ACHN (cell line): ENCODE data around the gene ATXN7L1.

Experiments
- DNase-seq: peaks from one replicate; pipeline ENCODE4 v3.0.0-alpha.2; 2015
- in situ Hi-C: cut with HindIII; loops from 2 replicates; pipeline ENCODE4 v1.10.0; 2017; ENCODE audit warnings: low sequenced_read_pairs, low pct_ligation_motif_present, low pct_unique_long_range_greater_than_20kb

The ATXN7L1 gene

DNA sequence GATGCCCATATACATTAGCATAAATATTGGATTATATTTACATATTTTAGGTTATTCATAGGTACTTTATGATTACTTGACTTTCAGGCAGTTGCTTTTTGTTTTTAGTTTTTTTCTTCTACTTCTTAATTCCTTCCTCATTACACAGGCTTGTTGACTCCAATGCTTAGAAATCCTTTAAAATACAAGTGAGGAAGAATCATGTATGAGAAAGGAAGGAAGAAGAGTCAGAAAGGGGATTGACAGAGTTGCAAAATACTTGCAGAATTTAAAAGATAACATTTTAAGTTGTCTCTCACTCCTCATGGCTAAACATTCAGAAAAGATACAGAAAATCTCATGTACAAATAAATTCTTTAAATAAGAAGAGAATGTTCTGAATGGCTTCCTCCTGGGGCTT is 61.9 kb downstream of the ATXN7L1 start:
- no peak for DNase-seq
- in situ Hi-C loops, result no loop called here

DNA sequence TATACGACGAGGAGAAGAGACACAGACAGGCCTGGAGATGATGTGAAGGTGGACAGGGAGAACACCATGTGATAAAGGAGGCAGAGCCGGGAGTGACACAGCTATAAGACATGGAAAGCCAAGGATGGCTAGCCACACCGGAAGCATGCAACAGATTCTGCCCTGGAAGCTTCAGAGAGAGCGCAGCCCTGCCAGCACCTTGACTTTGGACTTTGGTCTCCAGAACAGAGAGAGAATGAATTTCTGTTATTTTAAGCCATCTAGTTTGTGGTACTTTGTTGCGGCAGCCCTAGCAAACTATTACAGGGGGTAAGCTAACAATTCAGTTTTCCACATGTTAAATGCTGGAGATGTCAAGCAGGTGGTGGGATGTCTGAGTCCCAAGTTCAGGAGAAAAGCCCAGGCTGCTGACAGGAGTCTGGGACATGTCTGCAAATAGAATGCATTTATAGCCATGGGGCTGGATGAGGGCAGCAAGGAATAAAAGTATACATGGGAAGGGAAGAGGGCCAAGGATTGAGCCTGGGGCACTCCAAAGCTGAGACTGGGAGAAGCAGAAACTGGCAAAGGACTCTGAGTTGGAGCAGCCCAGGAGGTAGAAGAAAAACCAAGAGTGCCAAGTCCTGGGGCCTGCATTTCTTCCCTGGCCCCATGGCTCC is 65.1 kb downstream of the ATXN7L1 start:
- in situ Hi-C loops, result no loop called here
- DNase-seq, result no peak

DNA sequence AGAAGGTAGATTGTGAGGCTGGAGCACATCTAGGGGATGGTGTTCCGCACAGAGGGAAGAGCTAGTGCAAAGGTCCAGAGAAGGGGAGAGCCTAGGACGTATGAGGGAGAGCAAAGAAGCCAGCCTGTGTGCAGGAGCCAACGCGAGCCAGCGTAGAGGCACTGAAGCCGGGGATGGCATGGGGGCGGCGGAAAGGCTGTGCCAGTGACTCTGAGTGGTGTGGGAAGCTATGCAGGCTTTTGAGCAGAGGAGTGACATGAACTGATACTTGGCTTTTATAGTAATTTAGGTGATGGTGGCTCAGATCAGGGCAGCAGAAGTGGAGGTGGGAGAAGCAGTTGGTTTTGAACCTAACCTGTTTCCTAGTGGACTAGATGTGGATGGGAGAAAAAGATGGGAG is 65.8 kb downstream of the ATXN7L1 start:
- DNase-seq, result no peak
- in situ Hi-C loops, result no loop called here

DNA sequence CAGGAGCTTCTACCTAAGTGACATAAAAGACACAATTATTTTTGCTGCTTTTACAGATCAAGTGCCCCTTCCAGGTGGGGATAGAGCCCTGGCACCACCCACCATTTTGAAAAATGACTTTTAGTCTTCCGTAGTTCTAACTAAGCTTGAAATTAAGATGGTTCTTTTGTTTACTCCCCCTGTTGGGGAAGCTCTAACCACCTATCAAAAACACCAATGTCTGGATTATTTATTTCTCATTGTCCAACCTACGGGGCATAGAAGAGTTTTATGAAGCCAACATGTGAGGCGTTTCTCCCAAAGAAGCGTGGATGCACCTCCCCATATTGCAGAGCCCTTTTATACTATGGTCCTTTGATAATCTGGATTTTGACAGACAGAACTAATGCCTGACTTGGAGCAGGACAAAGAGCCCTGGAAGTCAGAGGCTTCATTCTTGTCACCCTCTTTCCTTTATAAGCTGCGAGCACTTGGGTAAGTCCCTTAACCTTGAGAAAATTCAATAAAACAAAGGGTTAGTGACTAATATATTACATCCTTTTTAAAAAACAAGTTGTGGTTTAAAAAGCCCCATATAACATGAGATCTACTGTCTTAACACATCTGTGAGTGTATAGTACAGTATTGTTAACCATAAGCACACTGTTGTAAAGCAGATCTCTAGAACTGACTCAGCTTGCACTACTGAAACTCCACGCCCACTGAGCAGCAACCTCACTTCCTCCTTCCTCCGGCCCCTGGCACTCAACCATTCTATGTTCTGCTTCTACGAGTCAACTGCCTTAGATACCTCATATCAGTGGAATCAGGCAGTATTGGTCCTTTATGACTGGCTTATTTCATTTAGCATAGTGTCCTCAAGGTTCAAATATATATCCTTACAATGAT is 67.5 kb downstream of the ATXN7L1 start:
- peak; percentile 45 for DNase-seq
- in situ Hi-C loops, result no loop called here

DNA sequence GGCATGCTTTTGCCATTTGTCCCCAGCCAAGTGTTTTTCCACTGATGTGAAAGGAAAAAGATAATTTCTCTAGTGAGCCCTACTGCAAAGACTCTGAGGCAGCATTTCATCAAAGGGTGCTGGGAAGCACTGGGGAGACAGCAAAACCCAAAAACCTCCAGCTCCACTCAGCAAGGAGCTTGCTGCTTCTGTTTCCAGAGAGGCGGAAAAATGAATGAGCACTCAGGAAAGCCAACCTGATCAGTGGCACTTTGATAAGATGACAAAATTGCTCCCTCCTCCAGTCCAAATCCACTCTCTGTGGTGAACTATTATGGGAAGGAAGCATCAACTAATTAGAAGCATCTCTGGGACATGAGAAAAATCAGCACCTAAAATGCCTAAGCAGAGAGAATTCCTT is 68.2 kb downstream of the ATXN7L1 start:
- no peak for DNase-seq
- in situ Hi-C loops, result no loop called here

DNA sequence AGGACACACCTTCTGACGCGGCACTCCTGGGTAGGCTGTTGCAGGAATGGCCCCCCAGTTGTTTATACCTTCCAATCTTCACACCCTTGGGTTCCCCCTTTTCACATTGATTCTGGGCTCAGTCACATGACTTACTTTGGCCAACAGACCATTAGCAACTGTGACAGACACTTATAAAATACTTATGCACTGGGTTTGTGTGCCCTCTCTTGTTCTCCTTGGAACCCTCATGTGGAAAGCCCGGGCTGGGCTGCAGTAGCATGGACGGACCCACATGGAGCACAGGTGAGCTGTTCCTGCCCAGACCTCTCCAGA is 69.0 kb downstream of the ATXN7L1 start:
- no peak for DNase-seq
- in situ Hi-C loops, result no loop called here

DNA sequence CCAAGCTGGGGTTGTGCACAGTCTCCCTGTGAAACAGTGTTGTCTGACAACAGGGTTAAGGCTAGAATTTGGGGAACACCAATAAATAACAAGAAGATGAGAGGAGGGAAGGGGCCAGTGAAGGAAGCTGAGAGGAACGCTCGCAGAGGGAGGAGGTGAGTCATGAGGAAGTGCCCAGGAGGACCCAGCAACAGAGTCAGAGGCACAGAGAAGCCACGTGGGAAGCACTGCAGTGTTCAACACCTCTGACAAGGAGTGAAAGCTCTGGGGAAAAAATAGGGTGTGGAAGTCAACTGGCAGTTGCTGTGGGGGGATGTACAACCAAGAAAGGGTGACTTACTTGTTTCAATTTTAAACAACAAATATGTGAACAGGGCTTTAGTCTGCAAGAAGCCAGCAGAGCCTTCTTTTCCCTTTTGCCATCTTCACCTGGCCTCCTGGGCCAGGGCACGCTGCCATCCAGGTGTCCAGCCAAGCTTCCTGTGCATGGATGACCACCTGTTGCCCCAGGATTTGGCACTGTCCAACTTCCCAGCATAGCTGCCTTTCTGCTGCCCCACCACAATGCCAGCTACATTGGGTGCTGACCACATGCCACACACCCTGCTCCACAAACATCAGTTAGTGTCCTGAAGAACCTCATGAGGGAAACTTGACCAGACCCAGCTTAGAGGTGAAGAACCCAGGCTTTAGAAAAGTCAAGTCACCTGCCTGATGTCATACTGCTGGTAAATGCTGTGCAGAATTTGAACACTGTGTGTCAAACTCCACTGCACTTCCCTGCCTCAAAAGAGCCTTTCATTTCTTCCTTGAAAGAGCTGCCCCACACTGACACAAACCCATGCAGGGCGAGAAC is 69.6 kb downstream of the ATXN7L1 start:
- in situ Hi-C loops, result no loop called here
- DNase-seq, result peak; percentile 73

DNA sequence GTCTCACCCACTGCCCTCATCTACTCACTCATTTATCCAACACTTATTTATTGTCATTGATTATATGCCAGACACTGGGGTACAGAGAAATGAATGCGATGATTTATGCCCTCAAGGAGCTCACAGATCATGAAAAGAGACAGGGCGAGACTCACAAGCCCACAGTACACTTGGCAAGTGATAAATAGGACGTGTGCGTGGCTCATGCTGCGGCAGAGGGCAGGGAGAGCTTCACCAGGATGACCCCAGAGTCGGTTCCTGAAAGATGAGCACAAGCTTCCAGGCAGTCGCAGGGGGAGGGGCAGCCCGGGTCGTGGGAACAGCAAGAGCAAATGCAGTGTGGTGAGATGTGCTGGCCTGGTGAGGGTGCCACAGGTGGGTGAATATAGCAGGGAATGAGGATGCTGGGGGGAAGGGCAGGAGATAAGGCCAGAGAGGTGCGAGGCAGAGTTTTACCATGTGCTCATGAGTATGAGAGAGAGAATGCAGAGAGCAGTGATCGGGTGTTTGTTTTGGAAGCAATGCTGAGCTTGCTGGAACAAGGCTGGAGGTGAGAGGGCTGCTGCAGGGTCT is 70.9 kb downstream of the ATXN7L1 start:
- in situ Hi-C loops, result no loop called here
- no peak for DNase-seq

DNA sequence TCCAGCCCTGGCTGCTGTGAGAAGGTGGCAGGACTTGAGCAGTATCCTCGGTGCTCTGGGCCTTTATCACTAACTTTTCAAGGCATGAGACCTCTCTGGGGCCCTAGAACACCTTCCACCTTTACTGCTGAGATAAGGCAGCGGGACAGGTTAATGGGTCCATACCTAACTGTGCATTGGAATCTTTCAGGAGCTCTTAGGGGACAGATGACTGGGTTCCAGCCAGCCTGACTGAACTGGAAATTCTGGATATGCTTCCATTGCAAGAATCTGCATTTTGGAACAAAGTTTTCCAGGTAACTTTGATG is 73.0 kb downstream of the ATXN7L1 start:
- in situ Hi-C loops, result no loop called here
- no peak for DNase-seq

DNA sequence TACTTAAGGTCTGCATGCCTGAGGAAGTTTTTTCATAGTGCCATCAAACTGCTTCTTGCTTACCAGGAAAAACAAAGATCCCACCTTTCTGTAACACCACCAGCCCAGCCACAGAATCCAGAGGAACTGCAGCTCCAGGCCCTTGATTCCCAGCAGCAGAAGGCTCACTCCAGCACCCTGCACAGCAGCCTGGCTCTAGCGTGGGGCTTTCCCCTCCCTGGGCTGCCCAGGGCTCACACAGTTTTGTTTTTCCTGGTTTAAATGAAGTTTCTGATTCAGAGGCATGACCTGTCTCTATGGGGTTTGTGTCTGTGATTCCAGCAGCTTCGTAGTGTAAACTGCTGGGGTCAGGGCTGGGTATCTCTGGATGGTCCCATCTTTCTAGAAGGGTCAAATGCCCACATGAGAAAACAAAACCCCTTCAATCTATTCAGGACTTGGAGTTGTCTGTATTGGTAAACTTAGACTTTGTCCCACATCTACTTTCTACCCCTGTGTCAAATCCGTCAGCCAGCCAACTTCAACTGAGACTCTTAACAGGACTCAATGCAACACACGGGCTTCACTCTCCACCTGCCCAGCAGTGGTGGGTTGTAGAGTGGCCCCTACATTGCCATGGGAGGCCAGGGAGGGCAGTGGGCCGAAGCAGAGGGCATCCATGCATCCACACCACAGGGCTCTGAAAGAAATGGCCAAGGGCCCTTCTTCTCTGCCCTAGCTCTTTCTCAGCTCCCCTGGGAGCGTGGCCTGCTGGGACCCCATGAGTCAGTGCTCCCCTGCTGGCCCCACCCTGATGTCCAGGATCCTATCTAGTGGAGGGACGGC is 73.6 kb downstream of the ATXN7L1 start:
- no peak for DNase-seq
- in situ Hi-C loops, result no loop called here

DNA sequence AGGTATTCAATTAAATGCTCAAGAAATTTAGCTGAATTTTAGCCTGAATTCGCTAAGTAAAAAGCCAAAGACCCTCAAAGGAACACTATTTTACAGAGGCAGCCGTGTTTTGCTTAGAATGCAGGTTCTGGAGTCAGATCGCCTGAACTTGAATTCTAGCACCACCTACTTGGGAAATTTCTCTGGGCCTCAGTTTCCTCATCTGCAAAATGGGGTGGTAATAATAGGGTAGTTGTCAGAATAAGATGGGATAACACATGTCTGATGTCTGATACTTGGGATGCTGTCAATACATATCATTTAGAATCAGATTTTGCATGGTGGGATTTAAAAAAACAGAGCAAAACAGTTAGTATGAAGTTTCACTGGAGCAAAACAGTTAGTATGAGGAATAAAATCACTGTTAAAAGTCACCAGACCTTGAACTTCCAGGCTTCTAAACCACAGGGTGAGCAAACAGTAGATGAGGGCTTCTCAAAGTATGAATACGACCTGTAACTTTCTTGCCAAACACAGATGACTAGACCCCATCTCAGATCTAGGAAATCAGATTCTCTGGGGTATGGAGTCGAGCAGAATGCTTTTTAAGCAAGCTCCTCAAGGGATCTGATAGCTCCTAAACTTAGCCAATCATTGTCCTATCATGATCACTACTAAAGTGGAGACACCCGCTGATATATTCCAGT is 75.4 kb downstream of the ATXN7L1 start:
- in situ Hi-C loops, result no loop called here
- DNase-seq, result no peak

DNA sequence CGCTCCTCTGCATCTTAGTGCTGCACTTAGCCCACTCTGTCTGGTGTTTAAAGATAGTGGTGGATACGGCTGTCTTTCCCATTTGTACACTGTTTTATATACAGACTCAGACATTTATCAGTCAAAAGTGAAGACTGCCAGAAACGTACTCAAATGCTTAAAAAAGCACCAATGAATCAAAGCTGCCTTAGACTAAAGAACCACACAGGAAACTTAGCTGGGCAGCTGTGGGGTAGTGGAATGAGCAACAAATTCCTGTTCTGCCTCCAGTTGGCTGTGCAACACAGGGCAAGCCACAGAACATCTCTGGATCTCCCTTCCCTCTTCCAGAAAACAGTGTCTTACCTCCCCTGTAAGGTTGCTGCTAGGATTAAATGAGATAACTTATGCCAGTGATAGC is 76.0 kb downstream of the ATXN7L1 start:
- in situ Hi-C loops, result no loop called here
- DNase-seq, result no peak

DNA sequence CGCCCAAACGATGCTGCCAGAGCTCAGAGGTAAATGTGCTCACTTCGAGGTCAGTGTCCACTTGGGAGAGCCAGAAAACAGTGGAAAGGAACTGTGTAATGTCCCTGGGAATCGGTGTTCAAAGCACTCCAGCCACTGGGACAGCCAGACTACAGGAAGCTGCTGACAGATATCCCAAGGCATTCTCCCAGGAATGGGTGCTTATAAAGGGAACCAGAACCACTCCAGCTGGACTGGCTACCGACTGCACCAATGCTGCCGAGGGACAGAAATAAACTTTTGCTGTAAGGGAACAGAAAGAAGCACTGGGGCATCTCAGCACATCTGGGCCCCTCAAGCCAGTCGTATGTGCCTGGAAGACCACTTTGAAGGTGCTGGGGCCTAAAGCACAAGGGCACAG is 76.7 kb downstream of the ATXN7L1 start:
- no peak for DNase-seq
- in situ Hi-C loops, result no loop called here

DNA sequence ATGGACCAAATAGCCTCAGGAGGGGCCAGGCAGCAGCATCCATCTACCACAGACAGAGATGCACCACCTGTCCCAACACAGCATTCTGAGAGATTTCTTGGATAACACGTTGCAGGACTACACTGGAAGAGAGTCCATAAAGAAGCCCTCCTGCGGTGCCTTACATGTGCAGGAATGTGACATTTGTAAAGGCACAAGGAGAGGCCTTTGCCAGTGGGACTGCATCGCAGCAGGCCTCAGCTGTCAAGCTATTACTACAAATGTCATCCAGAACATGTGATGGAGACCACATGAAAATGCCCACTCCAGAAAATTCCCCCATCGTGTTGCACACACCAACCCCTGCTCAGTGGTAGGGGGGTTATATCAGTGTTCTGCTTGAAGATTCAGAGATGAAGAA is 77.4 kb downstream of the ATXN7L1 start:
- in situ Hi-C loops, result no loop called here

DNA sequence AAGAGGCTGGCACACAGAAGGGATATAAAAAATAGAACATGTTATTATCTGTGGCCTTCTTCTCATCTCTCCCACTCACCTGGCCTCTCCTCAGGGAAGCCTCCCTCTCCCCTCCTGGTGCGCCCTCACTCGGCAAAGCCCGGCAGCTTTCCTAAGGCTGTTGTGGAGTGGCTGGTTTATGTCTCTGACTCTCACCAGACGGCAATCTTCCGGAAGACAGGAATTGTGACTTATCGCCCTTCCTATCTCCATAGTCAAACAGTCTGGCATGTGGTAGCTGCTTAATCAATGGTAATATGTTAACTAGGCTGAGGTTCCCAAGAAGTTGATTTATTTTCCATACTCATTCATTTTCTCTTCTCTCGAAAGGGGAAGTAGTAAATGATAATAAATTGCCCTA is 78.7 kb downstream of the ATXN7L1 start:
- in situ Hi-C loops, result no loop called here

More for the DNA sequence above, 77.4 kb downstream of the ATXN7L1 start:
- no peak for DNase-seq

DNA sequence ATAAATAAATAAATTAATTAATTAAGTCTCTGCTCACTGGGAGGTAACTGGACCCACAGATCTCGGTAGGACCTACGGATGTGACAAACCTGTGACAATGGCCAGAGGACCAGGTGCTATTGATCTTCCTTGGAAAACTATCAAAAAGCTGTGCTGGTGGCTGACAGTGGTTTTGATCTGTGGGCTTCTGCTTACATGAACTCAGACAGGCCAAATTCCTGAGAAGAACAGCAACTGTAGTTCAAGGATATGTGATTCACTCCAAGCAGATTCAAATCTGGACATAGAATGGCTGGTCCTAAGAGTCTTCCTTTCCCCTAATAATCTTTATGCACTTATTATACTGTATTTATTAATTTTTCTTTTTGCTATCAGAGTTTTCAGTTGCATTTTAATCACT is 80.0 kb downstream of the ATXN7L1 start:
- DNase-seq, result no peak
- in situ Hi-C loops, result no loop called here

More for the DNA sequence above, 78.7 kb downstream of the ATXN7L1 start:
- DNase-seq, result no peak

DNA sequence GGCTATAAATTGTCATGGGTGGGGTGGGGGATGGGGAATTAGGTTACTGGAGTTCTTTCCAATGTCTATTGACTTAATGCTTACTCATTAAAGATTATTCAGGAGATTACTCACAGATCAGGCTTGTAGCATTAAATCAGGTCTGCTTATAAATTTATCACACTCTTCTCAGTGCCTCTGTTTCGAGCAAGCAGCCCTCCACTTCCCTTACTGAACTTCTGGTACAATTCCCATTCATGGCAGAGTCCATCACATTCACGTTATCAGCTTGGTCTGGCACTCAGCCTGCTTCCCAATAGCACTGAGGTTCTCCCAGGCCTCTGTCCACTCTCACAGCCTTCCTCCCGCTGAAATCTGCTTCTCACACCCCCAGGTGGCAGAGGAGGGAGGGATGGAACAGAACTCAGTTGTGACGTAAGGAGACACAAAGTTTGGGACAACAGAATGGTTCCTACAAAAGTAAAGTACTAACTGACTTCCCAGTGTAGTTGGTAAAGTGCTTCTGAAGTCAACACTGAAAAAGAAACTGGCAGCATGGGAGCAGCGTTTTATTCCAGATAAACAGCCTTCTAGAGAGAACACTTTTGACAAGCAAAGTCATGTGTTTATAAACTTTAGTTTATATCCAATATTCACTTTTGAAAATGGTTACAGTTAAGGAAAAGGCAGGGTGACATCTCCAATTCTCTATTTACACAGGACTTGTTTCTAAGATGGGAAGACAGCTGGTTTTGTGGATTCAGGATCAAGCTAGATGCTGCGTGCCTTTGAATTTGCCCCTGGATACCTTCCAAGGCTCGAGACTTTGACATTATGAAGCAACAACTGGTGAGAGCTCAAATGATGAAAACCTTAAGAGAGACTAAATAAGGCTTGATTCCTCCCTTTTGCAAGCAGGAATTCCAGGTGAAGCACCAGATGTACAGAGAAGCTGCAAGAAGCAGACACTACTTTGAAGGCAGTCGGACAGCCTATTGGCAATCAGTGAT is 81.4 kb downstream of the ATXN7L1 start:
- in situ Hi-C loops, result no loop called here
- DNase-seq, result no peak
